HG03457 (cell line): Measurements from ENCODE around the gene CFB.
"Not testable (repeated sequence)": the region's sequence is repeated elsewhere in the genome, so short reads cannot be mapped to it uniquely, and the experiment has no call there.

Experiments used
- ATAC-seq: cut with Tn5 transposase; IDR thresholded peaks from one replicate; pipeline ENCODE4 v1.9.1; 2021; ENCODE audit warnings: moderate number of reproducible peaks; ENCODE audit not compliant: unreplicated experiment

The CFB gene

DNA sequence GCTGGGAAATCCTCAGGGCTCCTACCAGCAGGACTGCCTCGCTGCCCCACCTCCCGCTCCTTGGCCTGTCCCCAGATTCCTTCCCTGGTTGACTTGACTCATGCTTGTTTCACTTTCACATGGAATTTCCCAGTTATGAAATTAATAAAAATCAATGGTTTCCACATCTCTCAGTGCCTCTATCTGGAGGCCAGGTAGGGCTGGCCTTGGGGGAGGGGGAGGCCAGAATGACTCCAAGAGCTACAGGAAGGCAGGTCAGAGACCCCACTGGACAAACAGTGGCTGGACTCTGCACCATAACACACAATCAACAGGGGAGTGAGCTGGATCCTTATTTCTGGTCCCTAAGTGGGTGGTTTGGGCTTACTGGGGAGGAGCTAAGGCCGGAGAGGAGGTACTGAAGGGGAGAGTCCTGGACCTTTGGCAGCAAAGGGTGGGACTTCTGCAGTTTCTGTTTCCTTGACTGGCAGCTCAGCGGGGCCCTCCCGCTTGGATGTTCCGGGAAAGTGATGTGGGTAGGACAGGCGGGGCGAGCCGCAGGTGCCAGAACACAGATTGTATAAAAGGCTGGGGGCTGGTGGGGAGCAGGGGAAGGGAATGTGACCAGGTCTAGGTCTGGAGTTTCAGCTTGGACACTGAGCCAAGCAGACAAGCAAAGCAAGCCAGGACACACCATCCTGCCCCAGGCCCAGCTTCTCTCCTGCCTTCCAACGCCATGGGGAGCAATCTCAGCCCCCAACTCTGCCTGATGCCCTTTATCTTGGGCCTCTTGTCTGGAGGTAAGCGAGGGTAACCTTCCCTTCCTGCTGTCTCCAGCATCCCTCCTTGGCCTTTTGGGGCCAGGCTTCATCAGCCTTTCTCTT, at the start of gene CFB:
CFB (plus strand) TSS at position 589 of the 863 bp plus-strand sequence; CDS start at position 716, 127 bp downstream.
- no peak for ATAC-seq

DNA sequence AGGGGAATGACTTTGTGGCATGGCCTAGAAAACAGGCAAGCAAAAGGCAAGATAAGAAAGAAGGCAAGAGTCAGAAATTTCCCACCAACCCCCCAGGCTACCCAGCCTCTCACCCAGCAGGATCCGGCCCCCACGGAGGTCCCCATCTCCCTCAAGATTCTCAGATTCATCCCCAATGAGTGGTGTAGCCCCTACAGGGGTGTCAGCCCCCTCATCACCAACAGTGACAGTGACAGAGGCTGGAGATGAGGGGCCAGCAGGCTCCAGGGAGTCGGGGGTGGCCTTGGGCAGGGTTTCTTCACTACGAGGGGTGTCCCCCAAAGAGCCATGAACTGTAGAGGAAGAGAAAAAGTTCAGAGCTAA, 49.4 kb upstream of the CFB start:
- no peak for ATAC-seq

DNA sequence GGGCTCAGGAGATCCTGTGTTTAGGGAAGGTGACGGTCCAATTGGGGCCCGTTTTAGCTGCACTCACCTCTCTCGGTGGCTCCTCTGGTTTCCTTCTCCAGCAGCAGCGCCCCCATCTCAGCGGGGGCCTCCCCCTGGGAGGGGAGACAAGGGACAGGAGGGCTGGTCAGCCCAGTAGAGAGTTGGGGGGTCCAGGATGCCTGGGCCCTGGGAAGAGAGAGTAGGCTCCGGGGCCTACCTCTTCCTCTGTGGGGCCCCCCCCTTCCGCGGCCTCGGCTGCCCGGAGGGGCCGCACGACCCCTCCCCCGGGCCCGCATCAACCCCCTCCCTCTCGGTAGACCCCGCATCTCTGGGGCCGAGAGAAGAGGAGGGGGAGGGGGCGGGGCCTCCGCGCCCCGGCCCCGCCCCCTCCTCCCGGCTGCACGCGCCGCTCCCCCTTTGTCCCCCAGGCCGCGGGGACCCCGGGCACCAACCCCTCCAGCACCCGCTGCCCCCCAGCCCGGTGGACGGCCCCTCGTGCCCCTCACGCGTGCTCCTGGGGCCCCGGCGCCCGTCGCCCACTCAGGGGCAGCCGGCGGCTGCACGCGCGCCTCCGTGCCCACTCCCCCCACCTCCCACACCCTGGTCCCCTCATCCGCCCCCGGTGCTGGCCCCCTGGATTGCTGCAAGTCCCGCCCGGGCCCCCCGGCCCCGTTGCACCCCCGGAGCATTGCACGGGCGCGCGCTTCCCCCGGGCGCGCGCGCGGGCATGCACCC, 48.9 kb upstream of the CFB start:
- no peak for ATAC-seq

GRCh38 chr6:31897612-31898382, 48.1 kb upstream of the CFB start, which contains the start of gene EHMT2:
Gene EHMT2 (minus strand): TSS chr6:31897698. CDS start chr6:31897677, 21 bp downstream.
- no peak for ATAC-seq

DNA sequence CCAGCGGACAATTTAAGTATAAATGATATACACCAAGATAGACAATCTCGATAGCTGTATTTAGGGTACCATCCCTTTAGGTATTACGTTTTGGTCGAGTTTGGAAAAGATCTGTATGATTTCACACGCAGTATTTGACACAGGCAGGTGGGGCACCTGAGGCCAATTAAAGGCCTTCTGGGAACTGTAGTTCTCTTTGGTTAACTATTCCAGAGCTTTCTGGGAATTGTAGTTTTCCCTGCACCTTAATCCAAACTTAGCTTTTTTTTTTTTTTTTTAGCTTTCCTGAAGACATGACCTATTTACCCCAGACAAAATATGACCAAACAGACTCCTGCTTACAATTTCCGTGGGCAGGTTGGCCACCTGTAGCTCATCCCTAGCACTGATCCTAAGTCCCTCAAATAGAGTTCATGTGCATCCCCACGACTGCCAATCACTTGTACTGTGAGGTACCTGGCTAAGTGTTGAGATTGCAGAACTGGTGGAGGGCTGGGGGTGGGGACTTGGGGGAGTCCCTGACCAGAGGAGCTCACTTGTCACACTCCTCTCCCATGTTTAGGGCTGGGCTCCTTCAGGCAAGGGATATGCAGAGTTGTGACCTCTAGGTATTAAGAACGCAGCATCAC, 47.4 kb upstream of the CFB start:
- ATAC-seq: no peak

- ATAC-seq: no peak
Measured at GRCh38 chr6:31899215-31899614, 46.7 kb upstream of the CFB start.

DNA sequence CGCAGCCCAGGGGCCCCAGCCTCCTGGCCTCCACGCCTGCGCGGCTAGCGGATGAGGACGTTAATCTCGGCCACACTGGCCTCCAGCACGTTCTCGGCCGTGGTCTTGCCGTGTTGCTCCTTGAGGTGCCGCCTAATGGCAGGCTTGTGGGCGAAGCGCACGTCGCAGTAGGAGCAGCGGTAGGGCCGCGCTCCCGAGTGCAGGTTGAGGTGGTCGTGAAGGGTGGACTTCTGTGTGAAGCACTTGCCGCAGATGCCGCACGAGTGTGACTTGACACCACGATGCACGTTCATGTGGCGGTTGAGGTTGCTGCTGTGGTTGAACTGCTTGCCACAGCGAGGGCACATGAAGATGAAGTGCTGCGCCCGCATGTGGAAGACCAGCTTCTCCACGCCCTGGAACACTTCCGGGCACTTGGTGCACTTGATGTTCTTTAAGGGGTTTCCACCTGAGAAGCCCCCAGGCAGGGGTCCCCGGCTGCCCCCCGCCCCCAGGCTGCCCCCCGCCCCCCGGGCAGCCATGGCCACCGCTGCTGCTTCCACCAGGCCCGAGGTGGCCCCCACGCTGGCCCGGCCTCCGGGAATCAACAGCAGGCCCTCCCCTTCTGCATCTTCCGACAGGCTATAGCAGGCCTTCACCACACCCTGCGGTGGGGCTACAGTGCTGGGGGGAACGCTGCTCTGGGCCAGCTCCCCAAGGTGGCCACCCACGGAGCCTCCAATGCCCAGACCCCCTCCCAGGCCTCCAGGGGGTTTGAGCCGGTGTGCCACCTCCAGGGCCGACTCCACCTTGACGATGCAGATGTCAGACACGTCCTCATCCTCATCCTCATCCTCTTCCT, 45.8 kb upstream of the CFB start:
- no peak for ATAC-seq

DNA sequence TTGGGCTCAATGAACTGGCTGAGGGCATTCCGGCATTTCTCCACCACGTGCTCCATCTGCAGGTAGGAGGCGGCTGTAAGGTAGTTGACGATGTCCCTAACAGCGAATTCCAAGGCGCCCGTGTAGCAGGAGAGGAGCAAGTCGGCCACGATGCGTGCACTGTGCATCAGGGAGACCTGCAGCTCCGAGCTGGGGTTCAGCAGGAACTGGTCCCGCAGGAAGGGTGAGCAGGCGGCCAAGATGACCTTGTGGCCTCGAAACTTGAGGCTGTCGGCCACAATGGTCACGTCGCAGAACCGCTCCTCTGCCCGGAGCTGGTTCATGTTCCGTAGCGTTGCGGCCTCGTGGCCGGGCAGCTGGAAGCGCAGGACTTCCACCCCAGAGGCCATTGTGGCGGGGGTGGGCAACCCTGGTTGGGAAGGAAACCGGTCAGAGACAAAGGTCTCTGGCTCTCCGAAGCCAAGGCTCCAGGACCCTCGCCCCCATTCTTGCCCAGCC, 44.9 kb upstream of the CFB start:
- ATAC-seq: no peak

- ATAC-seq: no peak
Measured at GRCh38 chr6:31901415-31901952, 44.4 kb upstream of the CFB start.

- peak; percentile 32 for ATAC-seq
Measured at GRCh38 chr6:31901953-31902643, 43.8 kb upstream of the CFB start, which contains the start of gene ZBTB12. Gene ZBTB12 (minus strand): TSS chr6:31902086. CDS start chr6:31901305, 781 bp downstream.

DNA sequence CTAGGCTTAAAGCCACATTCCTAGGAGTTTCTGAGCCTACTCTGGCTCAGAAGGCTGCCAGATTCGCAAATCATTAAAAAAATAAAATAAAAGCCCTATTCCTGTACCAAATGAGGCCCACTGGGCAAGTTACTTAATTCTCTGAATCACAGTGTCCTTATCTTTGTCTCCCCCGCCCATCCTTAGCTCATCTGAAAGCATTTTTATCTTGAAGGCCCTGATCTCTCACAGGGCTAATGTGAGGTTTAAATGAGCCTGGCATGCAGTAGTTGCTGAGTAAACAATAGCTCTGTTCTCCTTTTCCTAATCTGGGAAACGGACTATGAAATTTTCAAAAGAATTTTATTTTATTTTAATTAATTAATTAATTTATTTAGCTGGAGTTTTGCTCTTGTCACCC, 41.9 kb upstream of the CFB start:
- no peak for ATAC-seq

DNA sequence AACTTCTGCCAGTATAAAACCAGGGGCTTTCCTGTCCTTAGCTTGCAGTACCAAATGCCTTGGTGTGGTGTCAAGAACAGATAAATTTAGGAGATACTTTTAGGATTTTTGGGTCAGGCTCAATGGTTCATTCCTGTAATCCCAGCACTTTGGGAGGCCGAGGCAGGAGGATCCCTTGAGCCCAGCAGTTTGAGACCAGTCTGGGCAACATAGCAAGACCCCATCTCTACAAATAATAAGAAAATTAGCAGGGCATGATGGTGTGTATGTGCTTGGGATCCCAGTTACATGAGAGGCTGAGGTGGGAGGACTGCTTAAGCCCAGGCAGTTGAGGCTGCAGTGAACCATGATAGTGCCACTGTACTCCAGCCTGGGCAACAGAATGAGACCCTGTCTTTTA, 40.9 kb upstream of the CFB start:
- no peak for ATAC-seq

- ATAC-seq: no peak
Measured at GRCh38 chr6:31906122-31906521, 39.8 kb upstream of the CFB start.

- ATAC-seq: not testable (repeated sequence)
Measured at GRCh38 chr6:31906727-31907126, 39.2 kb upstream of the CFB start.

- ATAC-seq: no peak
Measured at GRCh38 chr6:31907158-31907813, 38.6 kb upstream of the CFB start.

- ATAC-seq: not testable (repeated sequence)
Measured at GRCh38 chr6:31908255-31908654, 37.6 kb upstream of the CFB start.

GRCh38 chr6:31908791-31909190, 37.1 kb upstream of the CFB start:
- peak; percentile 60 for ATAC-seq

DNA sequence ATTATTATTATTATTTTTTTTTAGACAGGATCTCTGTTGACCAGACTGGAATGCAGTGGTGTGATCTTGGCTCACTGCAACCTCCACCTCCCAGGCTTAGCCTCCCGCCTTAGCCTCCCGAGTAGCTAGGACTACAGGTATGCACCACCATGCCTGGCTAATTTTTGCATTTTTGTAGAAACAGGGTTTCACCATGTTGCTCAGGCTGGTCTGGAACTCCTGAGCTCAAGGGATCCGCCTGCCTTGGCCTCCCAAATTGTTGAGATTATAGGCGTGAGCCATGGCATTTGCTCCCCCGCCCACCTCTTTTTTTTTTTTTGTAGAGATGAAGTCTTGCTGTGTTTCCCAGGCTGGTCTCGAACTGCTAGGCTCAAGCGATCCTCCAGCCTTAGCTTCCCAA, 36.6 kb upstream of the CFB start:
- not testable (repeated sequence) for ATAC-seq
